GM18858 (cell line): ENCODE results near the gene SERINC5.

Source experiments
- ATAC-seq: cut with Tn5 transposase; IDR thresholded peaks from one replicate; pipeline ENCODE4 v1.9.1; 2021; ENCODE audit not compliant: unreplicated experiment

The SERINC5 gene

DNA sequence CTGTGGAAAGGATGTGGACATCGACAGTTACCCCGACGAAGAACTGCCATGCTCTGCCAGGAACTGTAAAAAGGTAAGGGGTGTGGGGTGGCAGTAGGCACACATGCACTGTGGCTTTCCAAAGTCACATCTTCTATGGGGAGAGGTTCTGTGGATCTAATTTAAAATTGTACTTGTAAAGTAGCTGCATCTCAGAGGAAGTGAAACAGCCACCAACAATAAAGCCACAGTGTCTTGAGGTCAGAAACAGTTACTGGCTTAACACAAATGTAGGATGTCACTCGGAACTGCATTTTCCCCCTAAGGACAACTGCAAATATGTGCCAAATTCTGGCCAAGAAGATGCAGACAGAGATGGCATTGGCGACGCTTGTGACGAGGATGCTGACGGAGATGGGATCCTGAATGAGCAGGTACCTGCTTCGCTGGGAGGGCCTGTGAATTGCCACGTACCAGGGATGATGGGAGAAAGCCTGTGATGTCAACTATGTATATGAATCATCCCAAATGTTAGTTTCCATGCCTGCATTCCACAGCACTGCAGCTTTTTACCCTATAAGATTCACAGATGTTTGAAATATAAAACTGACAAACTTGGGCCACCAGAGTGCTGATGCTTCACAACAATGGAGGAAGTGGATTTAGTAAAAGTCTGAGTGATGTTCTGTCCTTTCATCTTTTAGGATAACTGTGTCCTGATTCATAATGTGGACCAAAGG lies 185.4 kb downstream of the SERINC5 start:
- peak; percentile 63 for ATAC-seq

DNA sequence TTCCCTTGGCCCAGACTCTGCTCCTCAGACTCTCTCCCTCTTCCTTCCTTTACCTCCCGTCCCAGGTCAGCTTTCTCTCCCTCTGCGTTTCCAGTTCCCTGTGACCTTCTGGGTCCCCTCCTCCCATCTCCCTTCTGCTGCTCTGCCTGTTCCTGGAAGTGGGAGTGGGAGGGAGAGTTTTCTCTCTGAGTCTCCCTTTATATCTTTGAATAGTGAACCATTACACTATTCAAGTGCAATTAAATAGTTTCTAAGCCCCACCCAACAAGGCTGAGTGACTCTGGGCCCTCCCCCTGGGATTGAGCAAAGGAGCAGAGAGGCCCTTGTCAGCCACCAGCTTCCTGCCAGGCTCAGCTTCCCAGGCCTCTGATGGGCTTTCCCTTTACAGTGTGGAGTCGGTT lies 185.9 kb downstream of the SERINC5 start:
- ATAC-seq: no peak

DNA sequence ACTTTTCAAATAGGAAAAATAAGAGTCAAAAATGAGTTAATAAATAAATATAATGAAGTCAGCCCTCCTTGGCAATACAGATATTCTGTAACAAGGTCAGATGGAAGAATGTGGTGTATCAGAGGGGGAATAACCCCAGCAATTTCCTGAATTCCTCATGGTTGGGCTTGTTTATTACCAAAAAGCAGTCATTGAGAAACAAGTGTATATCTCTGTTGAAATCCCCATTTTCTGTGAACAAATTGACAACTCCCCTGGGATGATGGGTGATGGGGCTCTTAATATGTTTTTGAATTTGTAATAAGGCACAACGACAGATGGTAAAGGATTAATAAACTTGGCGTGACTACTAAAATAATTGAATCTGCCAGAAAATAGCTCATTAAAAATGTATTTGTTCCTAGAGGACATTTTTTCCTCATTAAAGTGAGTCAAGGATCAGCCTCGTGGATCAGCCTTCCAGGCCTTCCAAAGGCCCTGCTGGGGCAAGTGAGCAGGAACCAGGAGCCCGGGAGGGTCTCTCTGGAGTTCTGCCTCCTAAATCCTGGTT lies 186.5 kb downstream of the SERINC5 start:
- ATAC-seq: no peak

DNA sequence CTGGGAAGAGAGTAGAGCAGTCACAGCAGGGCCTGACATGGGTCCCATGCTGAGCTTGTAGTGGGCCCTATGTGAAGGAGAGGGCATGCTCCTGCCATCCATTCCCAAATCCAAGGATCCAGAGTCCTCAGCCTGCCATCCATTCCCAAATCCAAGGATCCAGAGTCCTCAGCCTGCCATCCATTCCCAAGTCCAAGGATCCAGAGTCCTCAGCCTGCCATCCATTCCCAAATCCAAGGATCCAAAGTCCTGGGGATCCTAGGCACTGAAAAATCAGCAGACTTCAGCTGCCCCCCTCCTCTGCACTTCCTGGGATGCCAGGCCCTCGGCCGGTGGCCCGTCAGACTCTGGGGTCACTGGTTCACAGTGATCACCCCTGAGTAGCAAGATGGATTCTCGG lies 187.1 kb downstream of the SERINC5 start:
- no peak for ATAC-seq

DNA sequence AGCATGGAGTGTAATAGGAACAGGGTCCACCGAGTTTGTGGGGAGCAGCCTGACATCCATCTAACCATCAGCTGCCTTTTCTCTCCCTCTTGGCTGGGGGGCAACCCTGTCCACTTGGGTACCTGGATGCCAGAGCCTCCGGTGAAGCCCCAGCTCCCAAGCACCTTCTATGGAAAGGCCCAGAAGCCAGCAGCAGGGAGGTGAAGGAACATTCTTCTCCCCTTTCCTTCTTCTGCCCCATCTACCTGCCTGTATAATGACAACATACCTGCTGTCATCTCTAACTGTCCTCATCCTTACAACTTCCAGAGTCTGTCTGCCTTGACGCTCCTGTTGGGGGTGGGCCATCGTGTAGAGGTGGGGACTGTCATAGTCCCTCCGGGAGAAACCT lies 187.6 kb downstream of the SERINC5 start:
- ATAC-seq: no peak

DNA sequence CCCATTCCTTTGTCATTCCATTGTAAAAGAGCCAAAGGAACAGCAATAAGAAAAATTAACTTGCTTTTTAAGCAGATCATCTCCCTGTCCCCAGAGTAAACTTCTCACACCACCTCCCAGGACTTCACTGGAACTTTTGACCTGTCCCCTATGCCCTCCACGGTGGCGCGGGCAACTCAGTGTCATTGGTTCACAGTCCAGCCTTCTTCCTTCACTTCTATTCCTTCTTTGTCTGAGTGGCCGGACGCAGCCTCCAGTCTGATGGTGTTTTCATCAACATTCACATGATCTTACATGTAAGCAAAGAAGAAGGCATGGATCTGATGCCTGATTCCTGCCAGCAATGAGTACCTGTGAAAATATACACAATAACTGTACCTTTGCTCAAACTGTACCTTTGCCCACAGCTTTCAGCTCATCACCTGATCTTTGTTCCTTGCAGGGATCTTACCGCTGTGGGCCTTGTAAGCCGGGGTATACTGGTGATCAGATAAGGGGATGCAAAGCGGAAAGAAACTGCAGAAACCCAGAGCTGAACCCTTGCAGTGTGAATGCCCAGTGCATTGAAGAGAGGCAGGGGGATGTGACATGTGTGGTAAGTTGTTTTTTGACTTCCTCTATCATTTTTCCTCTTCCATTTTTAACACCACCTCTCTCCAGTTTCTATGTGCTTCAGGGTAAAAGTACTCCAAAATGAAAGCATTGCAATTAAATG lies 188.2 kb downstream of the SERINC5 start:
- ATAC-seq: no peak

DNA sequence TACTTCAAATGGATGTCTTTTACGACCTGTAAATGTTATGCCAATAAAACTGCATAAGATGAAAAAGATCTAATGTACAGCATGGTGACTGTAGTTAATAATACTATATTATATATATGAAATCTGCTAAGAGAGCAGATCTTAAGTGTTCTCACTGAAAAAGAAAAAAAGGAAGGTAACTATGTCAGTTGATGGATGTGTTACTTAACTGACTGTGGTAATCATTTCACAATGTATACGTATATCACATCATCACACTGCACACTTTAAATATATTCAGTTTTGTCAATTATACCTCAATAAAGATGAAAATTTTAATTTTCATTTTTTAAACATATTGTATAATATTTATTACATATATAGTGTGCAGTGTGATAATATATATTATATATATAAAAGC lies 188.8 kb downstream of the SERINC5 start:
- no peak for ATAC-seq

DNA sequence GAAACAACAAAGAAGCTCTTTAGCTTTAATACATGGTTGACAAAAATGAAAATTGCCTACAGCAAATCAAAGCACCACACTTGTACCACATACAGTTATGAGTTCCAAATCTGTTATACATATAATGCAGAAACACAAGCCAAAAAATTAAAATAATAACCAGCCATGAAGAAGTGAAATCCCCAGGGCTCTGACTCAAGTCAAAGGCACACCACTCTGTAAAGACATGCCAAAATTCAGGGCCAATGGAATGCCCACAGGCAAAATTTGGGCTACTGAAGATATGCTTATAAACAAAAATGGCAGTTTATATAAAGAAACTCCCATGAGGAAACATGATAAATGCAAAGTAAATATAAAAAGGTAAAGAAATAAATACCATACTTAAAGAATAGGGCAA lies 191.7 kb downstream of the SERINC5 start:
- ATAC-seq: no peak
